ENCODE data around the gene RHPN2. TPM values are rescaled to one million over a fixed set of nuclear protein-coding genes. Genes with fewer than 3 reads are reported as not detected.

RHPN2 gene
- total and polyA plus RNA-seq, 2 experiments from 2014 or later: 15.7 to 29.6 TPM

GRCh38 chr19:32976223-32976805 lies 88.4 kb downstream of the RHPN2 start:
- Histone ChIP-seq H4K20me1 (replicated peaks; ENCODE audit: insufficient read depth) (no peaks in the 10 kb centered on the region), H3K27ac (ENCODE audit: low read depth) (0 out of 2 replicates have a peak overlapping the region, but pooled peaks have one; percentile 42), H3F3A (replicated peaks; ENCODE audit: low read depth) (0 out of 2 replicates have a peak, but pooled peaks cover 4% of the 10 kb centered on the region), H2AFZ (no peak overlapping the region), H3K79me2 (replicated peaks; ENCODE audit: insufficient read depth) (peaks cover 2% of the 10 kb centered on the region; the same call in 1 of the 2 replicates), H3K4me1 (ENCODE audit: insufficient read depth) (no peaks in the 10 kb centered on the region), H3K36me3 (ENCODE audit: insufficient read depth) (no peaks in the 10 kb centered on the region), H3K4me3 (no peak overlapping the region), H3K27me3 (ENCODE audit: insufficient read depth) (no peaks in the 10 kb centered on the region), H3K9me2 (ENCODE audit: insufficient read depth) (no peaks in the 10 kb centered on the region), H3K4me2 (no peak overlapping the region)
- no peaks in the 10 kb centered on the region for H3K4me1 Mint-ChIP-seq
- H3K4me3 Mint-ChIP-seq: no peak overlapping the region
- H3K9me3 Mint-ChIP-seq: no peaks in the 10 kb centered on the region
- peaks cover 38% of the 10 kb centered on the region for H3K36me3 Mint-ChIP-seq (ENCODE audit: low read depth)
- ATAC-seq (peak; percentile 6; the same call in 2 of the 3 replicates), DNase-seq (ENCODE audit: low spot score) (peak; percentile 85)
- no peak overlapping the region for H3K27ac Mint-ChIP-seq
- TF ChIP-seq ZNF331 (CRISPR knock-in tag; IDR thresholded peaks at IDR 0.05; ENCODE audit: low read depth) (no peak), CREB1 (CRISPR knock-in tag; IDR thresholded peaks at IDR 0.05; ENCODE audit: low read depth) (no peak), ZNF462 (CRISPR knock-in tag; IDR thresholded peaks at IDR 0.05) (no peak), STAT1 (IDR thresholded peaks at IDR 0.05; ENCODE audit: unreplicated experiment) (no peak), CTCF (conservative IDR thresholded peaks at IDR 0.05; ENCODE audit: low read depth in 2 of 2) (peak; percentile 87 to 94), NANOG (IDR thresholded peaks at IDR 0.05; ENCODE audit: borderline replicate concordance) (no peak)
- peaks cover 7% of the 10 kb centered on the region for H3K27me3 Mint-ChIP-seq (ENCODE audit: insufficient read depth, low read depth, poor library complexity)
